HUES6 (cell line): Measurements from ENCODE around the gene ACVRL1.

Experiments used
- H3K27ac ChIP-seq: 2 replicates; pipeline ENCODE4 v1.7.0; 2013; ENCODE audit warnings: low read depth, mild to moderate bottlenecking, low read length, inconsistent platforms
- H3K27me3 ChIP-seq: 2 replicates; pipeline ENCODE4 v1.6.1; 2013; ENCODE audit warnings: low read length; ENCODE audit not compliant: control insufficient read depth, insufficient read depth
- H3K36me3 ChIP-seq: 2 replicates; pipeline ENCODE4 v1.6.1; 2013; ENCODE audit warnings: low read length; ENCODE audit not compliant: control insufficient read depth, insufficient read depth
- H3K4me1 ChIP-seq: 2 replicates; pipeline ENCODE4 v1.6.1; 2013; ENCODE audit warnings: low read length; ENCODE audit not compliant: control insufficient read depth, insufficient read depth
- H3K4me3 ChIP-seq: 2 replicates; pipeline ENCODE4 v1.5.1; 2013; ENCODE audit warnings: low read depth, low read length
- H3K9ac ChIP-seq: one replicate; pipeline ENCODE4 v1.6.1; 2013; ENCODE audit warnings: mild to moderate bottlenecking, low read length
- H3K9me3 ChIP-seq: 2 replicates; pipeline ENCODE4 v1.6.1; 2013; ENCODE audit warnings: low read depth, low read length; ENCODE audit not compliant: control insufficient read depth, insufficient read depth

ACVRL1 gene

DNA sequence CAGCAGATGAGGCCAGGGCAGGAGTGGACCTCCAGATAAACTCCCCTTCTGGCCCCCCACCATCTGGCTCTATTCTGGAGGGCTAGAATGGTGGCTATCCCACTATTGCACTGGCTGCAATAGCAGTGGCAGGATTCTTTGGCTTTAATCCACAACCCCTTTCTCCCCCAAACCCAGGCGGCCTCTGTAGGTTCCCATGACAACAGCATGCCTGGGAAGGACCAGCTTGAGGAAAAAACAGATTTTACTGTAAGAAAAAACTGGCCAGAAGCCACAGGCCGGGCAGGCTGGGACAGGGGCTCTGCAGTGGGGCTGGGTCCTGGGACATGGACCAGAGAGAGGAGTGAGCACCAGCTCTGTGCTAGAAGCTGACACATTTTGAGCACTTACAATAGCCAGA is 30.6 kb downstream of the ACVRL1 start:
- Histone ChIP-seq H3K9ac (no peak overlapping the region), H3K9me3 (no peaks in the 10 kb centered on the region), H3K4me1 (peaks cover 4% of the 10 kb centered on the region; the same call in 1 of the 2 replicates), H3K4me3 (no peak overlapping the region), H3K27me3 (no peaks in the 10 kb centered on the region), H3K27ac (no peak overlapping the region), H3K36me3 (no peaks in the 10 kb centered on the region)

- Histone ChIP-seq H3K27me3 (no peaks in the 10 kb centered on the region), H3K9me3 (no peaks in the 10 kb centered on the region), H3K27ac (no peak overlapping the region), H3K4me3 (no peak overlapping the region), H3K36me3 (no peaks in the 10 kb centered on the region), H3K9ac (no peak overlapping the region), H3K4me1 (peaks cover 4% of the 10 kb centered on the region; the same call in 1 of the 2 replicates)
Measured at GRCh38 chr12:51938726-51939125, 31.4 kb downstream of the ACVRL1 start.

GRCh38 chr12:51941011-51941581 is 33.8 kb downstream of the ACVRL1 start:
- no peak overlapping the region for H3K4me3 ChIP-seq
- H3K9ac ChIP-seq, result no peak overlapping the region

DNA sequence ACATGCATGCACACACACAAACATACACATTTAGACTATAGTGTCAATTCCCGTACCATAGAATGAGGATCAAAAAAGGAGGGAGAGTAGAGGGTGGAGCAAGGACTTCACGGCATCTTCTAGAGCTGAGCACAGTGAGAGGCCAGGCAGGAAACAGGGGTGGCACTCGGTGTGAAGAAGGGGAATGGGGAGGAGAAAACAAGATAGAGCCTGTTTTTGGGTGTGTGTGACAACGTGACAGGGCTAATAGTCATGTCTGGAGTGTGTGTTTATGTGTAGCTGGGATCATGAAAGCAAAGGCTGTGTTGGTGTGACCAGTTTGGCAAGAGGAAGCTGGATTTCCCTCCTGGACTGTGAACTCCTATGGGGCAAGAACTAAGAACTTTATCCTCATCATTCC is 34.3 kb downstream of the ACVRL1 start:
- H3K4me3 ChIP-seq, result no peak overlapping the region
- peaks cover 4% of the 10 kb centered on the region; the same call in 1 of the 2 replicates for H3K4me1 ChIP-seq
- H3K27me3 ChIP-seq, result no peaks in the 10 kb centered on the region
- no peak overlapping the region for H3K27ac ChIP-seq
- H3K9me3 ChIP-seq, result peaks cover 16% of the 10 kb centered on the region
- H3K36me3 ChIP-seq, result no peaks in the 10 kb centered on the region
- no peak overlapping the region for H3K9ac ChIP-seq

More at GRCh38 chr12:51941011-51941581, 33.8 kb downstream of the ACVRL1 start:
- H3K27me3 ChIP-seq, result no peaks in the 10 kb centered on the region
- H3K36me3 ChIP-seq, result no peaks in the 10 kb centered on the region
- H3K4me1 ChIP-seq, result peaks cover 4% of the 10 kb centered on the region; the same call in 1 of the 2 replicates
- H3K9me3 ChIP-seq, result peaks cover 16% of the 10 kb centered on the region
- H3K27ac ChIP-seq, result no peak overlapping the region

GRCh38 chr12:51942056-51942455 is 34.8 kb downstream of the ACVRL1 start:
- Histone ChIP-seq H3K27ac (no peak overlapping the region), H3K4me3 (no peak overlapping the region), H3K27me3 (peaks cover under 1% of the 10 kb centered on the region; the same call in 1 of the 2 replicates), H3K9ac (no peak overlapping the region), H3K9me3 (peaks cover 16% of the 10 kb centered on the region), H3K36me3 (no peaks in the 10 kb centered on the region), H3K4me1 (peaks cover 4% of the 10 kb centered on the region; the same call in 1 of the 2 replicates)

DNA sequence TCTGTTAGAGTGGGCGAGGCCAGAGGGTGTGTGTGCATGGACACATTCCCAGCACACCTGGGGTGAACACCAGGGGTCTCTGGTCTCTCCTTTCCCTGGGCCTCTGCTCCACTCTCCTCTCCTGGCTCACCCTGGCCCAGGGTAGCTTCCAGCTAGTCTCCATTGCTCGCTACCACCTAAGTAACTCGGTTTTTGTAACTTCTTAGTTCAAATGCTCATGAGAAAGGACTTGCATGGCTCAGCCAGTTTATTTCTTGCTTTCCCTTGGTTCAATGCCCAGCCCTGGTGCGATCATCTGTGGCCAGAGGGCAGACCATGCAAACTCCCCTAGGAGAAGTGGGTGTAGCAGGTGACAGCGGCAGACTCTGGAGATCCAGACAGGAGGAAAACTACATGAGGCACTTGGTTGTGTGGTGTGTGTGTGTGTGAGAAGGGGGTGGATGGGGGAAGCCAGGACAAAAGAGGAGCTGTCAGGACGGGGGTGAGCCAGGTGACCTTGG is 35.2 kb downstream of the ACVRL1 start:
- Histone ChIP-seq H3K9me3 (peaks cover 16% of the 10 kb centered on the region), H3K4me1 (peaks cover 4% of the 10 kb centered on the region; the same call in 1 of the 2 replicates), H3K27me3 (peaks cover 6% of the 10 kb centered on the region), H3K4me3 (no peak overlapping the region), H3K9ac (no peak overlapping the region), H3K36me3 (no peaks in the 10 kb centered on the region), H3K27ac (no peak overlapping the region)

GRCh38 chr12:51943346-51943745 is 36.0 kb downstream of the ACVRL1 start:
- H3K36me3 ChIP-seq, result no peaks in the 10 kb centered on the region
- no peak overlapping the region for H3K4me3 ChIP-seq
- H3K9ac ChIP-seq, result no peak overlapping the region
- H3K27ac ChIP-seq, result no peak overlapping the region
- H3K27me3 ChIP-seq, result peaks cover 14% of the 10 kb centered on the region
- peaks cover 16% of the 10 kb centered on the region for H3K9me3 ChIP-seq
- H3K4me1 ChIP-seq, result peaks cover 4% of the 10 kb centered on the region; the same call in 1 of the 2 replicates

GRCh38 chr12:51944608-51945233 is 37.4 kb downstream of the ACVRL1 start:
- Histone ChIP-seq H3K4me3 (no peak overlapping the region), H3K27me3 (peaks cover 26% of the 10 kb centered on the region), H3K36me3 (no peaks in the 10 kb centered on the region), H3K4me1 (peaks cover 4% of the 10 kb centered on the region; the same call in 1 of the 2 replicates), H3K27ac (no peak overlapping the region), H3K9ac (no peak overlapping the region), H3K9me3 (peaks cover 16% of the 10 kb centered on the region)

- Histone ChIP-seq H3K9me3 (peaks cover 16% of the 10 kb centered on the region), H3K27me3 (peaks cover 43% of the 10 kb centered on the region), H3K4me3 (no peak overlapping the region), H3K9ac (no peak overlapping the region), H3K27ac (no peak overlapping the region), H3K4me1 (no peaks in the 10 kb centered on the region), H3K36me3 (no peaks in the 10 kb centered on the region)
Measured at GRCh38 chr12:51947246-51947996, 40.1 kb downstream of the ACVRL1 start.

GRCh38 chr12:51948066-51948465 is 40.8 kb downstream of the ACVRL1 start:
- Histone ChIP-seq H3K27ac (no peak overlapping the region), H3K36me3 (no peaks in the 10 kb centered on the region), H3K9ac (no peak overlapping the region), H3K4me1 (peaks cover 4% of the 10 kb centered on the region), H3K4me3 (no peak overlapping the region), H3K9me3 (peaks cover 16% of the 10 kb centered on the region), H3K27me3 (peaks cover 47% of the 10 kb centered on the region)
